M059J (cell line): Measurements from ENCODE around the gene SFI1. TPM values are rescaled to one million over a fixed set of nuclear protein-coding genes. Genes with fewer than 3 reads are reported as not detected.
"Not testable (repeated sequence)": the region's sequence is repeated elsewhere in the genome, so short reads cannot be mapped to it uniquely, and the experiment has no call there.

Experiments used
- DNase-seq: peaks from one replicate; pipeline ENCODE4 v3.0.0-alpha.2; 2012; ENCODE audit warnings: low read depth
- total RNA-seq: library from RNA; depleted of rRNA; stranded (reverse); fragments of >200 nt; shearing (Covaris generic); gene quantifications from 2 replicates; pipeline ENCODE4 v1.2.3, GENCODE V29; 2014; rRNA removed

The SFI1 gene, protein sequence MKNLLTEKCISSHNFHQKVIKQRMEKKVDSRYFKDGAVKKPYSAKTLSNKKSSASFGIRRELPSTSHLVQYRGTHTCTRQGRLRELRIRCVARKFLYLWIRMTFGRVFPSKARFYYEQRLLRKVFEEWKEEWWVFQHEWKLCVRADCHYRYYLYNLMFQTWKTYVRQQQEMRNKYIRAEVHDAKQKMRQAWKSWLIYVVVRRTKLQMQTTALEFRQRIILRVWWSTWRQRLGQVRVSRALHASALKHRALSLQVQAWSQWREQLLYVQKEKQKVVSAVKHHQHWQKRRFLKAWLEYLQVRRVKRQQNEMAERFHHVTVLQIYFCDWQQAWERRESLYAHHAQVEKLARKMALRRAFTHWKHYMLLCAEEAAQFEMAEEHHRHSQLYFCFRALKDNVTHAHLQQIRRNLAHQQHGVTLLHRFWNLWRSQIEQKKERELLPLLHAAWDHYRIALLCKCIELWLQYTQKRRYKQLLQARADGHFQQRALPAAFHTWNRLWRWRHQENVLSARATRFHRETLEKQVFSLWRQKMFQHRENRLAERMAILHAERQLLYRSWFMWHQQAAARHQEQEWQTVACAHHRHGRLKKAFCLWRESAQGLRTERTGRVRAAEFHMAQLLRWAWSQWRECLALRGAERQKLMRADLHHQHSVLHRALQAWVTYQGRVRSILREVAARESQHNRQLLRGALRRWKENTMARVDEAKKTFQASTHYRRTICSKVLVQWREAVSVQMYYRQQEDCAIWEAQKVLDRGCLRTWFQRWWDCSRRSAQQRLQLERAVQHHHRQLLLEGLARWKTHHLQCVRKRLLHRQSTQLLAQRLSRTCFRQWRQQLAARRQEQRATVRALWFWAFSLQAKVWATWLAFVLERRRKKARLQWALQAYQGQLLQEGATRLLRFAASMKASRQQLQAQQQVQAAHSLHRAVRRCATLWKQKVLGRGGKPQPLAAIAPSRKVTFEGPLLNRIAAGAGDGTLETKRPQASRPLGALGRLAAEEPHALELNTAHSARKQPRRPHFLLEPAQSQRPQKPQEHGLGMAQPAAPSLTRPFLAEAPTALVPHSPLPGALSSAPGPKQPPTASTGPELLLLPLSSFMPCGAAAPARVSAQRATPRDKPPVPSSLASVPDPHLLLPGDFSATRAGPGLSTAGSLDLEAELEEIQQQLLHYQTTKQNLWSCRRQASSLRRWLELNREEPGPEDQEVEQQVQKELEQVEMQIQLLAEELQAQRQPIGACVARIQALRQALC
- 4.7 and 5.0 TPM in 2 replicates for total RNA-seq

DNA sequence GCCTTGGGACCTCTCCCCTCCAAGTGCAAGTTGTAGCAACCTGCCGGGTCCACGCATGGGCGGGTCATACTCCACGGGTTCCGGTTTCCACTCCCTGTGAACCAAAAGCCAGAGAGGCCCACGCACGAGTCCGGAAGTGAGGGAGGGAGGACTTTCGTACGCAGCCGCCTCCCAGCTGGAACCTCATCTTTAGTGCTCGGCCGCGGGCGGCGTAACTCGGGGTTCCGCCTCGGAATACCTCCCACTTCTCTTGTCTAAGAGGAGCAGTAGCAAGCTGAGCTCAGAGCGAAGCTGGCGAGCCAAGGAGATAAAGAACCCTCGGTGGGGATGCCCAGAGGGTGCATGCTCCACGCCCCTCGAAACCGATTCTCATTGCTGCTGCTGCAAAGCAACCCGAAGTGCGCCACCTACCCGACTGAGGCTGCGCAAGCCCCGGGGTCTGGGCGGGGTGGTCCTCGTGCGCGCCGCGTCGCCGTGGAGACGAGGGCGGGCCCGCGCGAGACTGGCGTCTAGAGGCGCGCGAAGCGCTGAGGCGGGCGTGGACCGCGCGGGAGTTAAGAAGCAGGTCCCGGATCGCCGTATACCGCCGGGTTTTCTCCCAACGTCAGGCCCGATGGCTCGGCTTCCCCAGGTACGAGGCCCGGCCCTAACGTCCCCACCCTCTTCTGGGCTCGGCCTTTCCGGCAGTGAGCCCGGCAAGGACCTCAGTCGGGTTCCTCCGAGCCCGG is at the start of gene SFI1:
Gene SFI1, plus strand, starts transcription at position 530 of the 728 bp plus-strand sequence. CDS start 11,749 bp downstream, outside the sequence.
- peak; percentile 82 for DNase-seq

DNA sequence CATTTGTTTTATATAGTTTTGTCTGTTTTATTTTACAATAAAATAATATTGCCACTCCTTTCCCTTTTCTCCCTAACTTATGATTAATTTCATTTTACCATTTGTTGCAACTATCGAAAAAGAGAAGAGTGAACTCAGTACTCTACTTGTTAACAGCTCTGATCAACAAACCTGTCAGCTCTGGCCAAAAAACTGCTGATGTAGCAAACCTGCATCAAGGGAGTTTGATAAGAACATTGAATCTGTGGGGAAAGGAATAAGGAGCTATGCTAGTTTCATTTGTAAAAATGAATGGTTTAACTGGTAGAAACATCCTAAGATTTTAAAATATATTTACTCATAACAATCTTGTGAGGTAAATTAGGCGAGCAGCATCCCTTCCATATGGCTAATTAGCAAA is 49.6 kb upstream of the SFI1 start:
- DNase-seq, result no peak

DNA sequence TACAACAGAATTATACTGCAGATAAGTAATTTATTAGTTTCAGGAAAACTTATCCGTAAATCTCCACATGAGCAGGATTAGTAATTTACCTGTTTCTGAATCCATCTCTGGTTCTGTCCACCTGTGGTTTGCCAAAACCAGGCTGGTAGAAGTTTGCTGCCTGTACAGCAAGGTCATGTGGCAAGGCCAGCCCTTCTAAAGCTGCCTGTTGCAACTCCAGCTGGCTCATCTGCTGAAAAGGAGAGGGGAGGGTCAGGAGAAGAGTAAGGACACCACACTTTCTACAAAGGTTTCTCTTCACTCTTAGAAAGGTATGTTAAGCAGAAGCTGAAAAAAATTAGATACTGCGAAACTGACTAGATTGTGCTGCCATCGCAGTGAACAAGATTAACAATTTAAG is 49.0 kb upstream of the SFI1 start:
- DNase-seq, result no peak

DNA sequence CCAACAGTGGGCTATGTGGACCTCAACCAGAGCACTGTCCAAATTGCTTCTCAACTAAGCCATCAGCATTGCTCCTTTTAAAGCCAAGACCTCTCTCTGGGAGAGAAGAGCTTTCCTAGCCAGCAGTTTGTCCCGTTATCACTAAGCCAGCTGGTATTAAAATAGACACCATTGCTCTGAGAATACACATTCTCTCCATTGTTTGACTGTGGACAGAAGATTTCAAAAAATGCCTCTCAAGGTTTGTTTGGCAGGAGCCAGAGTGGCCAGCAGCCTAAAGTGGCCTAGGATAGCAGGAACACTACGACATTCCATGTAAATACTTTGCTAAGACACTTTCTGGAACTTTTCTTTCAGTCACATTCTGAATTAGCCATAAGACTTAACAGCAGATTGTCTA is 48.0 kb upstream of the SFI1 start:
- DNase-seq, result no peak

DNA sequence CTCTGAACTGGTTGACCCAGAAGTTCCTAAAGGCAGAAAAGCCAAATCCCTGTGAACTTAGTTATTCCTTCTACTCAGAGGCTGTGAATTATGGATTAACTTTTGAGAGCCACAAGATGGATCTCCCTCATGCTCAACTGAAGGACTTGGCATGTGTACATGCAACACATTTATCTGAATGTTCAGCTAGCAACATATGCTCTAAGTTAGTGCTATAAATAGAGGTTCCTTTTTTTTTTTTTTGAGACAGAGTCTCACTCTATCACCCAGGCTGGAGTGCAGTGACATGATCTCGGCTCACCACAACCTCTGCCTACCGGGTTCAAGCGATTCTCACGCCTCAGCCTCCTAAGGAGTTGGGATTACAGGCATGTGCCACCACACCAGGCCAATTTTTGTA is 46.8 kb upstream of the SFI1 start:
- no peak for DNase-seq

DNA sequence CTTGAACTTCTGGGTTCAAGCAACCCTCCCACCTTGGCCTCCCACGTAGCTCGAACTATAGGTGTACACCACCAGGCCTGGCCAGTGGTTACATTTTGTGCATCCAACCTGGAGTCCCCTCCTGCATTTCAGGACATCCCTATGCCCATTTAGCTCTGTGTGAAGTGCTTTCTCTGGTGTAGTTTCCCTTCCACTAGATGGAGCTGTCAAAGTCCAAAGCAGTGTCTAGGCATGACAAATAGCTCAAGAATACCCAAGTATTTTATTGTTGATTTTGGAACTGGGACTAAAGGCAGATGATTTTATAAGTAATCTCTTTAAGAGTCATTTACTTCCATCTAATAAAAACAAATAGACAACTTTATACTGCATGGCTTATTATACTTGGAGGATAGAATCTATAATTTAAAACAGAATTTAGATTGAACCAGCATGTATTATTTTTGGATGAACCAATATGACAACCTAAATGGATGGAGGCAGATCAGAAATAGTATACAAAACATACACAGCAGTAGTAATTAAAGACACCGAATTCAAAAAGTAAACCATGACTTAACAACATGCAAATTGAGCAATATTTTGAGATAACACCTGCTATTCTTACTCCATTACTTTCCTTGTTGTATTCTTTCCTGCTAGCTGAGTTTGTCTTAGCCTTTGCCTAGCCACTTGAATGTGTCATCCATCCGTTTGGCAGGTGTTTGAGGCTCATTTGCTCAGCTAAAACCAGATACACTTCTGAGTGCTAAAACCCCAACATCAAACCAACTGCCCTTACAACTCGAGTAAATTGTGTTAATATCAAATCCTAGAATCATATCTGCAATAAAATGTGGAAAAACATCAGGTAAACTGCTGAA is 44.4 kb upstream of the SFI1 start:
- peak; percentile 47 for DNase-seq

DNA sequence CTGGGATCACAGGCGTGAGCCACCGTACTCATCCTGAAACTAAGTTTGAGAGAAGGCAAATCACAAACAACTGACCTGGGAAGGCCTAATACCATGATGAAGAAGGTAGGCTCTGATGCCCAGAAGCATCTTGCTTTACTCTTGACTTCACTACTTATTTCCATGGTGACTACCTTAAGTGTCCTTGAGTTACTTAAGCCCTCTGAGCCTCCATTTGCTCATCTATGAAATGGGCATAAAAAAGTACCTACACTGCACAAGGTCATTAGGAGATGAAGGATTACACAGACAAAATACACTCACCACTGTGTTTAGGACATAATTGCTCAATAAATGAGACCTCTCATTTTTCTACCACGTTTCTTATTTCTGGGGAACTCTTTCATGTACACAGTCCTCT is 34.6 kb upstream of the SFI1 start:
- DNase-seq, result no peak

DNA sequence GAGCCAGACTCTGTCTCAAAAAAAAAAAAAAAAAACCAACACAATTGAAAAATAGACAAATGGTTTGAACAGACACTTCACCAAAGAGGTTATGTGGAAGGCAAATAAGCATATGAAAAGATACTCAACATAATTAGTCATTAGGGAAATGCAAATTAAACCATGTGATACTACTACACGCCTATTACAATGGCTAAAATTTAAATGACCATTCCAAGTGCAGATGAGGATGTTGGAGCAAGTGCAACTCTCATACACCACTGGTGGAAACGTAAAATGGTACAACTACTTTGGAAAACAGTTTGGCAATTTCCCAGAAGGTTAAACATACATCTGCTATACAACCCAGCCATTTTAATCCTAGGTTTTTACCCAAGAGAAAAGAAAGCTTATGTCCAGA is 31.0 kb upstream of the SFI1 start:
- no peak for DNase-seq

DNA sequence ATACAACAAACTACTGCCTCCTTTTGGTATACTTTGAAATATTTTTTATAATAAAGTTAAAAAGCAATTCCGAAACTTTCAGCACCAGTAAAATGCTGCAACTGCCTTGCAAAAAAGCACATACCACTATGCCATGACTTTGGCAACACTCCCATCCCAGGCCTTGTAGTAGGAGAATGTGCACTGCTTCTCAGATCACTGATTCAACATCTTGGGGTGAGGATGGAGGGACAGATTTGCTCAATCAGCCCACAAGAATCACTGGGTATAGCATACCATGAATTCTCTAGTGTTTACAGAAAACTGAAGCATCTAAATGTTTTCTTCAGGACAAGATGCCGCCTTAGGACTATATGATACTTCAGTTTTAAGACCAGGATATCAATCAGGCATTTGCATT is 21.6 kb upstream of the SFI1 start:
- no peak for DNase-seq

DNA sequence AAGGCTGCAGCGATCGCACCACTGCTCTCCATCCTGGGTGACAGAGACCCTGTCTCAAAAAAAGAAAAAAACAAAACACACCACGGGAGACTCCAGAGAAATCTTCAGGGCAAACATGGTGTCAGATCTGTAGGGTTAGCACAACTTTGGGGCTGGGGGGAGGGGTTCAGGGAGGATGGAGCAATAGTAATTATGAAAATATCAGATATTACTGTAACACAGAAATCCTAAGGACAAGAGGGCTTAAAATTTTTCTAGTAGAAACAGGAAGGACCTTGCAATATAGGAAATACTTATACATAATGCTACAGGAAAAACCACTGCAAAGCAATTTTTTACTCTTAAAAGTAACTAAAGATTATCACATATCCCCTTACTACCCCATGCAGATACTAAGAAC is 20.5 kb upstream of the SFI1 start:
- no peak for DNase-seq

DNA sequence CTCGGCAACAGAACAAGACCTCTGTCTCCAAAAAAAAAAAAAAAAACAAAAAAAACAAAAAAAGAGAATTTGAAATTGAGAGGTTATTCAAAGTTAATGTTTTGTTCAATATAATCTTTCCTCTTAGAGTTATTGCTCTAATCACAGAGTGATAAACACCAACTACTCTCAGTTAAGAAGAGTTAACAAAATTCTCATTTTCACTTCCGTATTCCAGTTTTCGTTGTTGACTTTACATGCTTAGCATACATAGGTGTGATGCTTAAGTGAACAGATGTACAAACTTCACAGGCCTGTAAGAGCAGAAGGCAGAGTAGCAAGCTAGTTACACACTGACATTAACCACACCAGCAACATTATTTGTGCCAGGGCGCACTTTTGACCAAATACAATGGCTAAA is 19.0 kb upstream of the SFI1 start:
- DNase-seq, result no peak

DNA sequence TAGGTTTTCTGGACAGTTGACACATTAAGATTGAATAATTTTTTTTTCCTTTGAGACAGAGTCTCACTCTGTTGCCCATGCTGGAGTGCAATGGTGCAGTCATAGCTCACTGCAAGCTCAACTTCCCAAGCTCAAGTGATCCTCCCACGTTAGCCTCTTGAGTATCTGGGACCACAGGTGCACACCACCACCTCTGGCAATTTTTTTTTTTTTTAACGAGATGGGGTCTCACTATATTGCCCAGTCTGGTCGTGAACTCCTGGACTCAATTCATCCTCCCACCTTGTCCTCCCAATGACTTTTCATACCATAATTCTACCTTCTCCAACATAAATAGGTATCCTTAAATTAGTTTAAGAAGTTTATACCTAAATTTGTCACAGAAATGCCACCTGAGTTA is 15.2 kb upstream of the SFI1 start:
- no peak for DNase-seq

DNA sequence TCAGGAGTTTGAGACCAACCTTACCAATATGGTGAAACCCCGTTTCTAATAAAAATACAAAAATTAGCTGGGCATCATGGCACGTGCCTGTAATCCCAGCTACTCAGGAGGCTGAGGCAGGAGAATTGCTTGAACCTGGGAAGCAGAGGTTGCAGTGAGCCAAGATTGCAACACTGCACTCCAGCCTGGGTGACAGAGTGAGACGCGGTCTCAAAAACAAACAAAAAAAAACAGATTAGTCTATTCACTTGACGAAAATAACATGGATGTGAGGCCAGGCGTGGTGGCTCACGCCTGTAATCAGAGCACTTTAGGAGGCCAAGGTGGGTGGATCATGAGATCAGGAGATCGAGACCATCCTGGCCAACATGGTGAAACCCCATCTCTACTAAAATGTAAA is 13.9 kb upstream of the SFI1 start:
- not testable (repeated sequence) for DNase-seq

DNA sequence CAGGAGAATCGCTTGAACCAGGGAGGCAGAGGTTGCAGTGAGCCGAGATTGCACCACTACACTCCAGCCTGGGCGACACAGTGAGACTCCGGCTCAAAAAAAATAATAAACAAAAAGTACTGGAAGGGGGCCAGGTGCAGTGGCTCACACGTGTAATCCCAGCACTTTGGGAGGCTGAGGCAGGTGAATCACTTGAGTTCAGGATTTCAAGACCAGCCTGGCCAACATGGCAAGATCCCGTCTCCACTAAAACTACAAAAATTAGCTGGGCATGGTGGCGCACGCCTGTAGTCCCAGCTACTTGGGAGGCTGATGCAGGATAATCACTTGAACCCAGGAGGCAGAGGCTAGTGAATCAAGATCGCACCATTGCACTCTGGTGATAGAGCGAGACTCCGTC is 10.0 kb upstream of the SFI1 start:
- DNase-seq, result not testable (repeated sequence)

DNA sequence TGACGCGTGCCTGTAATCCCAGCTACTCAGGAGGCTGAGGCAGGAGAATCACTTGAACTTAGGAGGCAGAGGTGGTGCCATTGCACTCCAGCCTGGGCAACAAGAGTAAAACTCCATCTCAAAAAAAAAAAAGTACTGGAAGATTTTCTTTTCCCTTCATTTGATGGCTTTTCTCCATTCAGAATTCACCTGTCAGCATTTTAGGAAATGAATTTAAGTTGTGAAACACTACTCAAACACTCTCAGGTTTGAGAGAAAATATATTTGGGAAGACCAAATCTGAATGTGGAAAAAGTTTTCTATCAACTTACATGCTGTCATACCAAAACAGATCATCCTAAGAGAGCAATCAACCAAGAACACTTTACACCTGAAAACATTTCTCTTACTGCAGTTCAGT is 9.4 kb upstream of the SFI1 start:
- no peak for DNase-seq

DNA sequence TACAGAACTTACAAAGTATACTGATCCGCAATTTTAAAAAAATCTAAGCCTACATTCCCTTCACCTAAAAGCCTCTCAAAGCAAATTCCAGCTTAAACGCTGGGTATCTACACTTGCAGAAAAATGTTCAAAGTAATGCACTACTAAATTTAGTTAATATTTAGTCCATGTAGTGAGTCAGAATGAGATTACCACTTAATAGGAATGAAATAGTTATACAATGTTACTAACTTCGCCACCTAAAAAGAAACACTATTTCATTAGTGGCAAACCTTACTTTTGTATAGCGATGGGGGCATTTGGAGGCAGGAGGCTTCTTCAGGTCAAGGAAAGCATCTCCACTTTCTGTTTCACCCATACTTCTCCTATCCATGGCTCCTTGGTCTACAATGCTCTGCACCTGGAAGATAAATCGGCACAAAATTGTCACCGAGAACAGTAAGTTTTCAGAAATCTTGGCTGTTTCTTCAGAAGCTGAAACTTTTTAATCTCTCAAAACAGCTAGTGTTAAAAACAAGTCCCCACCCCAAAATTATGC is 7.9 kb upstream of the SFI1 start:
- DNase-seq, result no peak

DNA sequence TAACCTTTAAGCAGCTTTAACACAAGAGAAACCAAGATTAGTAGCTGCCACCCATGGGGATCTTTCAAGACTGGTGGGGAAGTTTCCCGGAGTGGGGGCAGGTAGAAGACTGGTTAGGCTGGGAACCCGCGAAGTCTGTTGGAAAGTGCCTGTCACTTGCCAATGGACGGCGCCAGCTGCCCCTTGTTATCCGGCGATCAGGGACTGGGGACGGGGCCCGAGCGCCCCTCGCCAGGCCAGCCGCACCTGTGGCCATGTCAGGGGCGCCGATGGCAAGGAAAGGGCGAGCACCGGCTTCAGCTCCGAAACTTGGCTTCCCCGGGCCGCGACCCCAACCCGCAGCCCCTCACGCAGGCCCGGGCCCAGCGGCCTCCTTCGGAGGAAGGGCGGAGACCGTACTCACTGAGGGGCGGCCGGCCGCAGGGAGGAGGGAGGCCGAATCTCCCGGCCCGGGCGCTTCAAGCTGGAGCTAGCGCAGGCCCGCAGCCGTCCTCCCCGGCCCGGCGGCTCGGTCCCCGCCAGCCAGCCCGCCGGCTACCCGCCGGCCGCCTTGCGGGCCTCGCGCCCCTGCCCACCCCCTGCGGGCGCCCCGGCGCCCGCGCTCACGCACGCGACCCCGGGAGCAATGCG is 7.2 kb upstream of the SFI1 start:
- DNase-seq, result peak; percentile 28

DNA sequence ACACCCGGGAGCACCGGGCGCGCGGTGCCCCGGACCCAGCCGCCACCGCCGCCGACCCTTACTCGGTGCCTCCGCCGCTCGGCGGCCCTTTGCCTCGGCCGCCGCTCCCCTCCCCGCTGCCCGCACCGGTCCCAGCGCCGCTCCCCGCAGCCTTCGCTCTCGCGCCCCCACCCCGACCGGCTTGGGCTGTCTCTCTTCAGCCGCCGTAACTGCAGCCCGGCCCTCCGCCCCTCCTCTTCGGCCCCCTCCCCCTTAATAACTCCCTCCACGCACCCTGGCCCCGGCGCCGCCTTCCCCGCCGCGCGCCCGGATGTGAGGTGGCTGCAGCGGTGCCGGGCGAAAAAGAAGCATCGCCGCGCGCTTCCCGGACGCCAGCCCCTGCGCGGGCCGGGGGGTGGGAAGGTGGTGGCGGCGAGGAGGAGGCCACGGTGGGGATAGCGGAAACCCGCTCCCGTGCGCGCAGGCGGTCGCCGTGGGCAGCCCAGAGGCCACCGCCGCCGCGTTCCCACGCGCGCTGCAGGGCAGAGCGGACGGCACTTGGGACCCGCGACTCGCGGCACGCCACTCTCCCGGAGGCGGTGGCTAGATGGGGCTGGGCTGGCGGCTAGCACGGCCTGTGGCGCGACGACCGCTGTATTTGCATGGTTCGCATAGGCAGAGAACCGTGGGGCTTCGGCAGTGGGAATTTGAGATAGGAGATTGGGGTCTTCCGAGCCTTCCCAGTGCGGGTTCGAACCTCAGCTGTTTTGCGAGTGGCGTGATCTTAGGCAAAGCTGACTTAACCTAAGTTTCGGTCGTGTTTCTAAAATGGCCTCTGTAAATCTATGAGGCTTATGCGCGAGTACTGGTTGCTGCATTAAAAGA is 6.5 kb upstream of the SFI1 start, which contains the start of gene EIF4ENIF1:
Gene EIF4ENIF1, minus strand, starts transcription at position 211 of the 864 bp plus-strand sequence. CDS start 1,124 bp downstream, outside the sequence.
- peak; percentile 74 for DNase-seq
